ENCODE measurements around the gene LIPC. TPM values are rescaled to one million over a fixed set of nuclear protein-coding genes. Genes with fewer than 3 reads are reported as not detected.

LIPC gene
- total and polyA plus RNA-seq, 9 of the 15 experiments (the other 6 are each of a cell fraction or from before 2014, with no cell fraction given) = 0.07 to 0.41 (median 0.11) TPM; not detected in 2

- no peak for FAIRE-seq
- no peaks in the 10 kb centered on the region for H3K79me2 ChIP-seq (ENCODE audit: control insufficient read depth, insufficient read depth, low read length)
- intact Hi-C loops (cut with micrococcal nuclease) = no loop called here
- no peak for TF ChIP-seq HBP1 (CRISPR knock-in tag; IDR thresholded peaks at IDR 0.05)
- no peak for TF ChIP-seq EHMT2 (IDR thresholded peaks at IDR 0.05)
- TF ChIP-seq CBX5 (IDR thresholded peaks at IDR 0.05; ENCODE audit: borderline replicate concordance, low read depth) = no peak
- TF ChIP-seq GMEB1 (CRISPR knock-in tag; IDR thresholded peaks at IDR 0.05) = no peak
- TF ChIP-seq HMG20B (CRISPR knock-in tag; IDR thresholded peaks at IDR 0.05) = no peak
- TF ChIP-seq, protein P1, sequence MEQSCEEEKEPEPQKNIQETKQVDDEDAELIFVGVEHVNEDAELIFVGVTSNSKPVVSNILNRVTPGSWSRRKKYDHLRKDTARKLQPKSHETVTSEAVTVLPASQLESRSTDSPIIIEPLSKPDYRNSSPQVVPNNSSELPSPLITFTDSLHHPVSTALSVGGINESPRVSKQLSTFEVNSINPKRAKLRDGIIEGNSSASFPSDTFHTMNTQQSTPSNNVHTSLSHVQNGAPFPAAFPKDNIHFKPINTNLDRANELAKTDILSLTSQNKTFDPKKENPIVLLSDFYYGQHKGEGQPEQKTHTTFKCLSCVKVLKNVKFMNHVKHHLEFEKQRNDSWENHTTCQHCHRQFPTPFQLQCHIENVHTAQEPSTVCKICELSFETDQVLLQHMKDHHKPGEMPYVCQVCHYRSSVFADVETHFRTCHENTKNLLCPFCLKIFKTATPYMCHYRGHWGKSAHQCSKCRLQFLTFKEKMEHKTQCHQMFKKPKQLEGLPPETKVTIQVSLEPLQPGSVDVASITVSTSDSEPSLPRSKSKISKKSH (CRISPR knock-in tag; IDR thresholded peaks at IDR 0.05) = no peak
- TF ChIP-seq KAT2B (IDR thresholded peaks at IDR 0.05; ENCODE audit: low read depth, low read length) = no peak
- no peak for TF ChIP-seq ZNF780A (CRISPR knock-in tag; IDR thresholded peaks at IDR 0.05)
- TF ChIP-seq ZNF24 (IDR thresholded peaks at IDR 0.05) = no peak
- TF ChIP-seq SMARCC2 (IDR thresholded peaks at IDR 0.05; ENCODE audit: low read depth) = no peak
- TF ChIP-seq NUFIP1 (IDR thresholded peaks at IDR 0.05; ENCODE audit: partially characterized antibody) = no peak
- no peak for TF ChIP-seq ZNF263 (CRISPR knock-in tag; IDR thresholded peaks at IDR 0.05; ENCODE audit: borderline replicate concordance)
- no peak for TF ChIP-seq ZNF174 (CRISPR knock-in tag; IDR thresholded peaks at IDR 0.05)
- TF ChIP-seq, protein P2, sequence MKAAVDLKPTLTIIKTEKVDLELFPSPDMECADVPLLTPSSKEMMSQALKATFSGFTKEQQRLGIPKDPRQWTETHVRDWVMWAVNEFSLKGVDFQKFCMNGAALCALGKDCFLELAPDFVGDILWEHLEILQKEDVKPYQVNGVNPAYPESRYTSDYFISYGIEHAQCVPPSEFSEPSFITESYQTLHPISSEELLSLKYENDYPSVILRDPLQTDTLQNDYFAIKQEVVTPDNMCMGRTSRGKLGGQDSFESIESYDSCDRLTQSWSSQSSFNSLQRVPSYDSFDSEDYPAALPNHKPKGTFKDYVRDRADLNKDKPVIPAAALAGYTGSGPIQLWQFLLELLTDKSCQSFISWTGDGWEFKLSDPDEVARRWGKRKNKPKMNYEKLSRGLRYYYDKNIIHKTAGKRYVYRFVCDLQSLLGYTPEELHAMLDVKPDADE (conservative IDR thresholded peaks at IDR 0.05; ENCODE audit: control insufficient read depth, low read depth, low read length) = no peak
- TF ChIP-seq RAD51 (IDR thresholded peaks at IDR 0.05; ENCODE audit: borderline replicate concordance, low read depth) = no peak
- TF ChIP-seq RBM15 (IDR thresholded peaks at IDR 0.05; ENCODE audit: insufficient read depth, low read length) = no peak
- H3K4me3 ChIP-seq = no peak overlapping the region
- BruUV-seq (replicated peaks) = no TSS peak
- H3K27me3 ChIP-seq (ENCODE audit: control insufficient read depth in 2 of 2, insufficient read depth in 2 of 2, low read length in 2 of 2) = no peaks in the 10 kb centered on the region; a peak in 1 of 5 replicates
- CTCF ChIA-PET (ENCODE audit: low intra/inter-chr PET ratio) = no interaction called here
- ATAC-seq = no peak; the same call in 2 of the 3 replicates
- peak overlapping the region; percentile 51 for H2AFZ ChIP-seq (ENCODE audit: low read depth, low read length)
- no peak overlapping the region for H3K27ac ChIP-seq (ENCODE audit: extremely low read depth, low read depth, low read length)
- H4K20me1 ChIP-seq (replicated peaks; ENCODE audit: control insufficient read depth, insufficient read depth, low read length) = no peaks in the 10 kb centered on the region
- in situ Hi-C loops (cut with MboI) = no loop called here
- H3K4me2 ChIP-seq (ENCODE audit: insufficient read depth, low read length) = no peak overlapping the region
- H3K4me1 ChIP-seq (replicated peaks in 1 of 2; ENCODE audit: control insufficient read depth in 2 of 2, insufficient read depth in 2 of 2, low read length in 2 of 2) = peaks cover 0 to 40% of the 10 kb centered on the region in 2 experiments; a peak in 3 of 5 replicates
- no peaks in the 10 kb centered on the region for H3K9me1 ChIP-seq (ENCODE audit: control insufficient read depth, insufficient read depth, low read length)
- DNase-seq (ENCODE audit: extremely low read depth in 1 of 4, low spot score in 3 of 4) = no peak
- POLR2A ChIA-PET = interaction anchor here (0.6 to 0.7 kb wide), 2 partner anchors 13 to 174 kb away, joined by 3 read pairs; no protein-coding TSS in a partner anchor
- no peaks in the 10 kb centered on the region; the same call in 1 of the 2 replicates for H3K9me3 ChIP-seq (replicated peaks; ENCODE audit: control insufficient read depth, insufficient read depth, low read depth, low read length)
- 53% methylated on average over 8 of the region's 8 CpGs for WGBS (ENCODE audit: insufficient coverage, low coverage, missing lambda C conversion rate)
- no peaks in the 10 kb centered on the region for H3K36me3 ChIP-seq (ENCODE audit: control insufficient read depth, insufficient read depth, low read length)
- H3K9ac ChIP-seq (ENCODE audit: insufficient read depth in 1 of 2, low read depth in 2 of 2, low read length in 2 of 2) = no peak overlapping the region
These were observed 29.7 kb upstream of the LIPC start for GRCh38 chr15:58401991-58402649.
